Breast epithelium (tissue), 4 donors: ENCODE results near the gene SIK2. TPM values are rescaled to one million over a fixed set of nuclear protein-coding genes. Genes with fewer than 3 reads are reported as not detected.

Experiments used
- DNase-seq, 2 donors: peaks; one replicate each; pipeline ENCODE4 v3.0.0-alpha.2; 2019; ENCODE audit warnings: low spot score in 2 of 2
- H3K27ac ChIP-seq, 2 donors: fragments of 200-600 bp; sonication (generic) in 1 of 2; one replicate each; pipeline ENCODE4 v1.5.1; 2016 to 2019; ENCODE audit warnings: mild to moderate bottlenecking in 1 of 2
- H3K27me3 ChIP-seq, 2 donors: fragments of 200-600 bp; sonication (generic) in 1 of 2; one replicate each; pipeline versions ENCODE4 v1.5.1 to v1.6.0; 2017 to 2019; ENCODE audit warnings: control low read depth in 1 of 2, mild to moderate bottlenecking in 1 of 2
- H3K36me3 ChIP-seq: fragments of 200-600 bp; one replicate; pipeline ENCODE4 v1.5.1; 2019
- H3K4me1 ChIP-seq, 2 donors: fragments of 200-600 bp; sonication (generic); one replicate each; pipeline ENCODE4 v1.5.1; 2016 to 2019; ENCODE audit warnings: control low read depth in 1 of 2
- H3K4me3 ChIP-seq, 3 donors: fragments of 200-600 bp; sonication (generic); 1 replicate in 2 of 3; 2 replicates in 1 of 3; pipeline ENCODE4 v1.5.1; 2016 to 2019; ENCODE audit warnings: mild to moderate bottlenecking in 3 of 3, moderate library complexity in 2 of 3
- H3K9me3 ChIP-seq, 2 donors: fragments of 200-600 bp; sonication (generic) in 1 of 2; one replicate each; pipeline ENCODE4 v1.5.1; 2016 to 2019; ENCODE audit warnings: control low read depth in 1 of 2
- CTCF ChIP-seq, 3 donors: fragments of 450-650 bp; IDR thresholded peaks; one replicate each; pipeline ENCODE4 v1.5.1; 2016 to 2017; ENCODE audit warnings: antibody characterized with exemption in 3 of 3, mild to moderate bottlenecking in 3 of 3, moderate library complexity in 3 of 3
- POLR2A ChIP-seq: fragments of 450-650 bp; IDR thresholded peaks from one replicate; pipeline ENCODE4 v1.6.1; 2016; ENCODE audit warnings: antibody characterized with exemption, mild to moderate bottlenecking, moderate library complexity
- POLR2AphosphoS5 ChIP-seq, 3 donors: sonication (generic); formaldehyde crosslinking; IDR thresholded peaks; one replicate each; pipeline ENCODE4 v1.6.1; 2017; ENCODE audit warnings: antibody characterized with exemption in 3 of 3
- intact Hi-C: fragments of 100-400 bp; cut with DNase I; formaldehyde crosslinking; loops from one replicate; pipeline ENCODE4 v1.15.1; 2023; ENCODE audit warnings: low total_unique reads
- total RNA-seq, 3 donors: library from RNA; depleted of rRNA; stranded (reverse); fragments of >200 nt; gene quantifications; one replicate each; pipeline ENCODE4 v1.1.0, GENCODE V29; 2016

The SIK2 gene
- total RNA-seq, 3 donors from 2014 or later, result 19.0 to 56.6 (median 30.7) TPM

GRCh38 chr11:111620518-111620917 is 18.3 kb downstream of the SIK2 start:
- Histone ChIP-seq H3K4me3 (no peak overlapping the region), H3K9me3 (no peaks in the 10 kb centered on the region), H3K4me1 (no peaks in the 10 kb centered on the region), H3K27ac (no peak overlapping the region), H3K36me3 (no peaks in the 10 kb centered on the region), H3K27me3 (no peaks in the 10 kb centered on the region)
- intact Hi-C loops, result no loop called here
- no peak for DNase-seq
- TF ChIP-seq POLR2AphosphoS5 (IDR thresholded peaks at IDR 0.05) (no peak), POLR2A (no peak), CTCF (IDR thresholded peaks at IDR 0.05) (no peak)

- H3K27me3 ChIP-seq, result no peaks in the 10 kb centered on the region
- no peak for DNase-seq
- H3K4me3 ChIP-seq, result no peak overlapping the region
- no peak overlapping the region for H3K27ac ChIP-seq
- intact Hi-C loops, result no loop called here
- no peaks in the 10 kb centered on the region for H3K4me1 ChIP-seq
- H3K9me3 ChIP-seq, result no peaks in the 10 kb centered on the region
- TF ChIP-seq CTCF (IDR thresholded peaks at IDR 0.05), result no peak
- TF ChIP-seq POLR2A, result no peak
- no peak for TF ChIP-seq POLR2AphosphoS5 (IDR thresholded peaks at IDR 0.05)
- no peaks in the 10 kb centered on the region for H3K36me3 ChIP-seq
These were observed 21.3 kb downstream of the SIK2 start for GRCh38 chr11:111623527-111624030.

- TF ChIP-seq POLR2A, result no peak
- TF ChIP-seq POLR2AphosphoS5 (IDR thresholded peaks at IDR 0.05), result no peak
- no peak for TF ChIP-seq CTCF (IDR thresholded peaks at IDR 0.05)
- H3K4me1 ChIP-seq, result no peaks in the 10 kb centered on the region
- DNase-seq, result no peak
- no peaks in the 10 kb centered on the region for H3K9me3 ChIP-seq
- H3K27me3 ChIP-seq, result no peaks in the 10 kb centered on the region
- intact Hi-C loops, result no loop called here
- H3K4me3 ChIP-seq, result no peak overlapping the region
- H3K36me3 ChIP-seq, result no peaks in the 10 kb centered on the region
- no peak overlapping the region for H3K27ac ChIP-seq
These were observed 22.4 kb downstream of the SIK2 start for GRCh38 chr11:111624608-111625007.

- intact Hi-C loops, result no loop called here
- Histone ChIP-seq H3K4me3 (no peak overlapping the region), H3K4me1 (no peaks in the 10 kb centered on the region), H3K27ac (no peak overlapping the region), H3K27me3 (no peaks in the 10 kb centered on the region), H3K36me3 (no peaks in the 10 kb centered on the region), H3K9me3 (no peaks in the 10 kb centered on the region)
- TF ChIP-seq POLR2A (no peak), POLR2AphosphoS5 (IDR thresholded peaks at IDR 0.05) (no peak), CTCF (IDR thresholded peaks at IDR 0.05) (no peak)
- no peak for DNase-seq
These were observed 25.3 kb downstream of the SIK2 start for GRCh38 chr11:111627591-111627990.

- no peak overlapping the region for H3K27ac ChIP-seq
- peaks cover 0 to 5% of the 10 kb centered on the region in 2 donors for H3K4me1 ChIP-seq
- H3K27me3 ChIP-seq, result no peaks in the 10 kb centered on the region
- intact Hi-C loops, result no loop called here
- no peak overlapping the region for H3K4me3 ChIP-seq
- no peak for DNase-seq
- TF ChIP-seq CTCF (IDR thresholded peaks at IDR 0.05) (no peak), POLR2A (no peak), POLR2AphosphoS5 (IDR thresholded peaks at IDR 0.05) (no peak)
- no peaks in the 10 kb centered on the region for H3K36me3 ChIP-seq
- no peaks in the 10 kb centered on the region for H3K9me3 ChIP-seq
These were observed 27.2 kb downstream of the SIK2 start for GRCh38 chr11:111629499-111629898.
